GM10847 (cell line): ENCODE results near the gene APLP2.

ENCODE experiments used
- POLR2A ChIP-seq: IDR thresholded peaks from 2 replicates; pipeline ENCODE4 v1.6.1; 2011; ENCODE audit not compliant: insufficient read length; ENCODE audit errors: extremely low read depth

APLP2 gene

GRCh38 chr11:130178441-130179339 lies 109.0 kb downstream of the APLP2 start:
- no peak for TF ChIP-seq POLR2A

GRCh38 chr11:130179396-130180306 lies 110.0 kb downstream of the APLP2 start:
- no peak for TF ChIP-seq POLR2A

DNA sequence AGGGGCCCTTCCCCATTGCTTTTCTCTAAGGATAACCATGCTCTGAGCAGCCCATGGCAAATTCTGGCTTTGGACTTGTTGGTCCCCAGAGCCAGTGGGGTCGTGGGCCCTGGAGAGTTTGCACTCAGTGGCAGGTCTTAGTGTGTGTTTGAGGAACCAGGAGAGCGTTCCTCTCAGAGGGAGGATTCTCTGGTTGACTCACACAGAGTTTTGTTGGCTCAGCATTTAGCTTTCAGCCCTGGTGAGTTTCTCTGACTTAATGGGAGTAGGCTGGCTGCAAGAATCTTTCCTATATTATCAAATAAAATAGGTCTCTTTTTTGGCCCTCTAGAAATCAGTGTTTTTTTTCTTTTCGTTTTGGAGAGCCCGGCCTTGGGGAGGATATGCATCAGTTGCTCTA lies 110.8 kb downstream of the APLP2 start:
- no peak for TF ChIP-seq POLR2A

DNA sequence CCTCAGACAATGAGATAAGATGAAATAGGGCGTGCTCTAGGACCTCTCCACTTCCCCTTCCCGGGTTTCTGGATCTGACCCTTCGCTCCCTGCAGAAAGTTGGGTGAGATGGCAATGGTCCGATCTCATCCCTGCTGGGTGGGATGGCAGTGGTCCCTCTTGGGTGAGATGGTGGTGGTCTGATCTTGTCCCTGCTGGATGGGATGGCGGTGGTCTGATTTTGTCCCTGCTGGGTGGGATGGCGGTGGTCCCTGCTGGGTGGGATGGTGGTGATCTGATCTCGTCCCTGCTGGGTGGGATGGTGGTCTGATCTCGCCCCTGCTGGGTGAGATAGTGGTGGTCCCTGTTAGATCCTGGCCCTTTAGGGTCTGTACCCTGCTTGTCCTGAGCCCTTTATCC lies 111.2 kb downstream of the APLP2 start:
- no peak for TF ChIP-seq POLR2A

DNA sequence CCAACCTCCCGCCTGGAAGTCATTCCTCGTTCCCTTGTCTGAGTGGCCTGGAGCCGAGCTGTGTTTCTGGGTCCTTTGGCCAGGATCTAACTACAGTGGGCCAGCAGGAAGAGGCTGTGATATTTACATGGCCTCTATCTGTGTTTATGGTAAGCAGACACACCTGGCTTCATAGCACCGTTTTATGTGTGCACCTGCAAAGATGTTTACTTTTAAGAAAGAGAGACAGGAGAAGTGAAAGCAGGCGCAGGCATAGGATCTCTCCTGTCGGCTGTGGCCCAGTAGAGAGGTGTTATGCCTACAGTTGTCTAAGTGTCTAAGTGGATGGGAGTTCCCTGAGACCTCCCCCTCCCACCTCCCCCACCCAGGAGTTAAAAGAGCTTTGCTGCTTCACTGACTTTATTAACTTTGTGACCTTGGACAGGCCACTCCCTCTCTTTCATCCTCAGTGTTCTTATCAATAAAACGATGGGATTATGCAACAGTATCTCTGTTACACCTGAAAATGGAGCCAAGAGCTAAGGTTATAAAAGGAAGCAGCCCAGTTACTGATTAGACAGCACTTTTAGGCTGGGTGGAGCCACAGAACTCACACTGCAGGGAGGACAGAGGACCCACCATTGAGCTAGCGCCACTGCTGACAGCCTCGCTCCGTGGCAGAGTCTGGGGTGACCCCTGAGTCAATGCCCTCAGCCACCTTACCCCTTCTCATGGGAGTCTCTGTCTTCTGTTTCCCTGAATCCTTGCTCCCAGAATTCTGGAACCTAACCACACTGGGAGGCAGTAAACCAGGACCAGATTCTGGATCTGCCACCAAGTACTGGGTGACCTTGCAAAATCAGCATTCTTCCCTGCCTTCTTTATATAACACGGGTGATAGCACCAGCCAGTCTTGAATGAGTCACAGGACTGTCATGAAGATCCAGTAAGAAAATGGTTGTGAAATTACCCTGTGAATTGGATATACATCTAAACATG lies 111.9 kb downstream of the APLP2 start:
- TF ChIP-seq POLR2A, result no peak

- no peak for TF ChIP-seq POLR2A
Observed at GRCh38 chr11:130183878-130184610, 114.3 kb downstream of the APLP2 start.

DNA sequence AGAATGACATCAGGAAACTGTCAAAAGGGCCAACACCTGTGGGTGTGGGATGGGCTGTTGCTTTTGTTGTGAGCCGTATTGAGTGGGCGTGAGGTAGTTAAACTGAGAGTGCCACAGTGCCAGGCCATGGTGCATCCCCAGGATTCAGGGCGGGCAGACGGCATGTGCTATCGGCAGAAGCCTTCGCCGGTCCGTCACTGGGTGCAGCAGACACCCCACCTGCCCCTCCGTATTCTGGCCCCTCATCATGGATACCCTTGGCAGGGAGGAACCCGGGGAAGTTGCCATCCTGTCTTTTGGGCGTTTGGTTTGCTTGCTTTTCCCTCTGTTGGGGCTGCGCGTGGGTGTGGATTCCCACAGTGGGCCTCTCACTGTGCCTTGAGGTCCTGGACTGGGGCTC lies 117.4 kb downstream of the APLP2 start:
- TF ChIP-seq POLR2A, result no peak

GRCh38 chr11:130188047-130188446 lies 118.4 kb downstream of the APLP2 start:
- no peak for TF ChIP-seq POLR2A

GRCh38 chr11:130188585-130189347 lies 119.1 kb downstream of the APLP2 start:
- no peak for TF ChIP-seq POLR2A

GRCh38 chr11:130189492-130190210 lies 120.0 kb downstream of the APLP2 start:
- TF ChIP-seq POLR2A, result no peak

DNA sequence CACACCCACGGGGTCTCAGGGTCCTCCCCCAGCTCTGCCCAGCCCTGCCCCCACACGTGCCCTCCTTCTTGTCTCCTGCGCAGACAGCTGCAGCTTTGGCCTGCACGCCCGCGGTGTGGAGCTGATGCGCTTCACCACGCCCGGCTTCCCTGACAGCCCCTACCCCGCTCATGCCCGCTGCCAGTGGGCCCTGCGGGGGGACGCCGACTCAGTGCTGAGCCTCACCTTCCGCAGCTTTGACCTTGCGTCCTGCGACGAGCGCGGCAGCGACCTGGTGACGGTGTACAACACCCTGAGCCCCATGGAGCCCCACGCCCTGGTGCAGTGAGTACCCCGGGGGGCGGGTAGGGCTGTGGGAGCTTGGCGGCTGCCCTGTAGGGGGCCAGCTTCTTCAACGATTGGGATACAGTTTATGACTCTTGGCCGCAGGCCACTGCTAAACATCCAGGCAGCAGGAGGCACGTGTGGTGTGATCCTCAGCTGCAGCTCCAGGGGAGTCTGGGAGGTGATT lies 120.7 kb downstream of the APLP2 start:
- TF ChIP-seq POLR2A, result no peak

DNA sequence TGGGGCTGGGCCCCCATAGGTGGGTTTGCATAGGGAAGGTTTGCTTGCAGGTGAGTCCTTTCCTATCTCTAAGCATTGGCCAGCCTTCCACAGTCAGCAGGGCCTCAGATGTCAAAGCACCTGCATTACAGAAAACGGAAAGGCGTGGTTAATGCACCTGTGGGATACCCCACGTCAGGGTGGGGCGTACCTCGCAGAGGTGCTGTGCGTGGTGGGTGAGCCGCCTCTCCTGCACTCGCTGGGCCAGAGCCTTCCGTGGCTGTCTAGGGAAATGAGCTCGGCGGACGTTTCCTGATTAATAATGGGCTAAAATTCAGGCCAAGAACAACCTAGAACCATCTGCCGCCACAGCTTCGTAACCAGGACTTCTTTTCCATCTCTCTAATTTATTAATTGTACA lies 122.2 kb downstream of the APLP2 start:
- no peak for TF ChIP-seq POLR2A

DNA sequence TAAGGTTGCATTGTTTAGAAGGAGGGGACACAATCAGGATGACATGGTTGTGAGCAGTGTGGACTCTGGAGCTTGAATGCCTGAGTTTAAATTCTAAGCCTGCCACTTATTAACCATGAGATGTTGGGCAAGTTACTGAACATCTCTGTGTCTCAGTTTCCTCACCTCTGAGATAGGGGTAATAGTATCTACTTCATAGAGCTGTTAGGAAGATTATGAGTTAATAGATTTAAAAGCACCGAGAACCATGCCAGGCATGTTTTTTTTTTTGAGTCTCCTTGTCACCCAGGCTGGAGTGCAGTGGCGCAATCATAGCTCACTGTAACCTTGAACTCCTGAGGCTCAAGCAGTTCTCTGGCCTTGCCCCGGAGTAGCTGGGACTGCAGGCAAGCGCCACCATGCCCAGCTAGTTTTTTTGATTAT lies 123.2 kb downstream of the APLP2 start:
- no peak for TF ChIP-seq POLR2A
